ENCODE results near the gene PACS1.

- TF ChIP-seq CTCF (conservative IDR thresholded peaks at IDR 0.05) = no peak
- TF ChIP-seq ZFX (IDR thresholded peaks at IDR 0.05) = no peak
Measured at GRCh38 chr11:66176650-66177049, 106.6 kb downstream of the PACS1 start.
